ENCODE data around the gene CR1L.
"Not testable (repeated sequence)": the region's sequence is repeated elsewhere in the genome, so short reads cannot be mapped to it uniquely, and the experiment has no call there.

Gene CR1L

GRCh38 chr1:207682872-207683434 is 38.0 kb downstream of the CR1L start:
- not testable (repeated sequence) for DNase-seq (ENCODE audit: low read depth)

GRCh38 chr1:207690551-207690950 is 45.6 kb downstream of the CR1L start:
- DNase-seq (ENCODE audit: low read depth), result not testable (repeated sequence)

DNA sequence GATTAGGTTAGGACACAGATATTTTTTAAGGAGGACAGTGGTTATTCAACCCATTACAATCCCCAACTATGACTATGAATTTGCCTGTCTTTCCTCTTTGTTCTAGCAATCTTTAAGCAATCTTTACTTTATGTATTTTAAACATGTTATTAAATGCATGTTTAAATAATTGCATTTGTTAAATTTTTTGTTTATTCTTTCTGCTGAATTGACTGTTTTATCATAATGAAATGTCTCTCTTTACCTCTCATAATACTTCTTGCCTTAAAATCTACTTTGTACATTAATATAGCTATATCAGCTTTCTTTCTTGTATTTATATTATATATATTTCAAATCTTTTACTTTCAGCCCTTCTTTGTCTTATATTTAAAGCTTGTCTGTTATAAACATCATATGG is 46.1 kb downstream of the CR1L start:
- DNase-seq (ENCODE audit: low read depth), result no peak

DNA sequence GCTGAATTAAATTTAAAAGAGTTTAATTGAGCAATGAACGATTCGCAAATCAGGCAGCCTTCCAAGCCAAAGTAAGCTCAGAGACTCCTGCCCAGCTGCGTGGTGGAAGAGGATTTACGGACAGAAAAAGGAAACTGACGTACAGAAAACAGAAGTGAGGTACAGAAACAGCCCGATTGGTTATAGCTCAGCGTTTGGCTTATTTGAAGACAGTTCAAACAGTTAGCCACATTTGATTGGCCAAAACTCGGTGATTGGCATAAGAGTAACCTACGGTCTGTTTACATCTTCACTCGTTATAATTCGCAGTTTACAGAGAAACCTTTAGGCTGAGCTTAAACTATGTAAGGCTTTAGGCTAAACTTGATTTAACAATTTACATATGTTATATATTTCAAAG is 46.9 kb downstream of the CR1L start:
- no peak for DNase-seq (ENCODE audit: low read depth)

GRCh38 chr1:207692291-207692690 is 47.4 kb downstream of the CR1L start:
- not testable (repeated sequence) for DNase-seq (ENCODE audit: low read depth)

GRCh38 chr1:207695891-207696290 is 51.0 kb downstream of the CR1L start:
- no peak for DNase-seq (ENCODE audit: low read depth)

DNA sequence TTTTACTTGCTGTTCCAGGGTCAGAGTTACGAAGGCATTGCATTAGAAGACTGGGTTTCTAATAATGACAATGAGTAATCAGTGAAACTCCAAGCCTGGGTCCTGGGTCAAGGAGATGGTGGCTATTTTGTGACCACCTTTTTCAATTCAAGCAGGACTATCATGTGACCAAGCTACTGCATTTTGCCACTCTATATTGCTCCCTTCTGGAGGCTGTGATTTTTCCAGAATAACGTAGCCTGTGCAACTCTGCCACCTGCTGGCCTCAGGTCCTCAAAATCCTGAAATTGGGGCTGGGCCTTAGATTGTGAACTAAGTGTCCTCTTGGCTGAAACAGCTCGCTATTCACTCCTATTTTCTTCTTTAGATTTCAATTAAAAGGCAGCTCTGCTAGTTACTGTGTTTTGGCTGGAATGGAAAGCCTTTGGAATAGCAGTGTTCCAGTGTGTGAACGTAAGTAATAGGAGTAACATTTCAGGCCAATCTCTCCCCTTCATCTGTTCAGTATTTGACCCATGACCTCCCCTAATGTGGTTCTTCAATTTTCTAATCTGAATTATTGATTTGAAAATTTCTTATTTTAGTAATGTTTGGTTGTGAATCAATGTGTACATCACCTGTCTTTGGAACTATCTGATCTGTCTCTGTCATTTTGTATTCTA is 54.0 kb downstream of the CR1L start:
- DNase-seq (ENCODE audit: low read depth), result peak; percentile 32

- no peak for DNase-seq (ENCODE audit: low read depth)
Observed at GRCh38 chr1:207702317-207702716, 57.4 kb downstream of the CR1L start.

- DNase-seq (ENCODE audit: low read depth), result no peak
Observed at GRCh38 chr1:207703712-207704111, 58.8 kb downstream of the CR1L start.

DNA sequence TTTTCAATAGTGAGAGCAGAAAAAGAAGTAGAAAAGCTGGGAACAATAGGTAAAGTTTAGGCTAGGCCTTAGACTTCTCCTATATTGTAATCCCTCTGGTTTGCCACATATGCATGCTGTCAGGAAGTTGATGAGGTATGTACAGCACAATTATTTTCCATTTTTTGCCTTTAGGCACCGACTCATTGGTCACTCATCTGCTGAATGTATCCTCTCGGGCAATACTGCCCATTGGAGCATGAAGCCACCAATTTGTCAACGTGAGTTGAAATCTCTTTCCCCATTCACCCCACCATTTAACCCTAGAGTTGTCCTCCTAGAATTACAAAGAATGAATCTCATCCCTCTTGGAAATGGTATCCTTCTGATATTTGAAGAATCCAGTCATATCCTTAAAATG is 63.1 kb downstream of the CR1L start:
- DNase-seq (ENCODE audit: low read depth), result not testable (repeated sequence)

GRCh38 chr1:207711285-207711684 is 66.4 kb downstream of the CR1L start:
- DNase-seq (ENCODE audit: low read depth), result no peak

DNA sequence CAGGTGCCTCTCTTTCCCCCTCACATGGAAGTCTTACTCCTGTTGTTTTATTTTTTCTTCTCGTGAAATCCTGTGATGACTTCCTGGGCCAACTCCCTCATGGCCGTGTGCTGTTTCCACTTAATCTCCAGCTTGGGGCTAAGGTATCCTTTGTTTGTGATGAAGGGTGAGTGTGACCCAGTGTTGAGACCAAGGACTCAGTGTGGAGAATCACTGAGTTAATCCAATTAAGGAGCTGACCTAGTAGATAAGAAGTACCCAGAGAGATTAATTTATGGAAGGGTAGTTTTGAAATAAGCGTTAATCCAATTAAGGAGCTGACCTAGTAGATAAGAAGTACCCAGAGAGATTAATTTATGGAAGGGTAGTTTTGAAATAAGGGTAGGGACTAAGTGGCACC is 67.8 kb downstream of the CR1L start:
- DNase-seq (ENCODE audit: low read depth), result not testable (repeated sequence)

- DNase-seq (ENCODE audit: low read depth), result no peak
Observed at GRCh38 chr1:207713529-207713928, 68.6 kb downstream of the CR1L start.

DNA sequence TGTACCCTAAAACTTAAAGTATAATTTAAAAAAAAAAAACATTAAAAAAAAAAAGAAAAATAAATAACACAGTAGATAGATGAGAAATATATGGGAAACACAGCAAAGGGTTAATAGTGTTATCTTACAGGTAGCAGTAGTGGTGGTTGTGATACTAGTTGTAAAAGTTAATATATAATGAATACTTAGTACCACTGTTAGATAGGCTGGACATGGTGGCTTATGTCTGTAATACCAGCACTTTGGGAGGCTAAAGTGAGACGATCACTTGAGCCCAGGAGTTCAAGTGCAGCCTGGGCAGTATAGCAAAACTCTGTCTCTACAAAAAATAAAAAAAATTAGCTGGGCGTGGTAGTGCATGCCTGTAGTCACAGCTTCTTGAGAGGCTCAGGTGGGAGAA is 74.3 kb downstream of the CR1L start:
- DNase-seq (ENCODE audit: low read depth), result no peak

GRCh38 chr1:207728200-207728858 is 83.4 kb downstream of the CR1L start:
- DNase-seq (ENCODE audit: low read depth), result peak; percentile 87

DNA sequence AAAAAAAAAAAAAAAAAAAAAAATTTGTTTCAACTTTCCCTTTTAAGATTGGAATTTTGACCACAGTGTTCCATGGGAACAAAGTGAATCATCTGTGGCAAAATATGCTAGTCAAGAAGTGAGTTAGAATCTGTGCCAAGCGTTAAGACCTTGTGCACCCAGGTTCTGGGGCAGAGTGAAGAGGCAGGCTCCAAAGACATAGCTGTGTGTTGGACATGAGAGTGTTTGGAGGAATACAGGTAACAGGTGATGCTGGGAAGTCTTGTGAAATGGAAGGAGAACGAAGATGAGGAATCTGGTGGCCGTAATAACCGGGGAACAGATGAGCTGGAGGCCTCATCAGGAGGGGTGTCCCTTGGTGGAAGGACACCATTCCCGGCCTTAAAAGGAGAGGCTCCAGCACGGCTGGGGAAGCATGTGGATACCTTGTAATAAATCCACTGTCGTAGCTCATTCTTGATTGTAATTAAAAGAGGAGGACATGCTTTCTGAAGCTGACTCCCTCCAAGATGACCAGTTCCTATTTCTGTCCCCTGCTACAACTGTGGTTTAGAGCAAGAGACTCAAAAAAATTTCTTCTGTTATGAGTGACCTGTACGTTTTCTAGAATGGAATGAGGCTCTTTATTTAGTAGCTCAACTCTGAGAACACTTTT is 92.7 kb downstream of the CR1L start:
- not testable (repeated sequence) for DNase-seq (ENCODE audit: low read depth)

- not testable (repeated sequence) for DNase-seq (ENCODE audit: low read depth)
Observed at GRCh38 chr1:207738158-207738659, 93.3 kb downstream of the CR1L start.

- no peak for DNase-seq (ENCODE audit: low read depth)
Observed at GRCh38 chr1:207740207-207740606, 95.3 kb downstream of the CR1L start.

DNA sequence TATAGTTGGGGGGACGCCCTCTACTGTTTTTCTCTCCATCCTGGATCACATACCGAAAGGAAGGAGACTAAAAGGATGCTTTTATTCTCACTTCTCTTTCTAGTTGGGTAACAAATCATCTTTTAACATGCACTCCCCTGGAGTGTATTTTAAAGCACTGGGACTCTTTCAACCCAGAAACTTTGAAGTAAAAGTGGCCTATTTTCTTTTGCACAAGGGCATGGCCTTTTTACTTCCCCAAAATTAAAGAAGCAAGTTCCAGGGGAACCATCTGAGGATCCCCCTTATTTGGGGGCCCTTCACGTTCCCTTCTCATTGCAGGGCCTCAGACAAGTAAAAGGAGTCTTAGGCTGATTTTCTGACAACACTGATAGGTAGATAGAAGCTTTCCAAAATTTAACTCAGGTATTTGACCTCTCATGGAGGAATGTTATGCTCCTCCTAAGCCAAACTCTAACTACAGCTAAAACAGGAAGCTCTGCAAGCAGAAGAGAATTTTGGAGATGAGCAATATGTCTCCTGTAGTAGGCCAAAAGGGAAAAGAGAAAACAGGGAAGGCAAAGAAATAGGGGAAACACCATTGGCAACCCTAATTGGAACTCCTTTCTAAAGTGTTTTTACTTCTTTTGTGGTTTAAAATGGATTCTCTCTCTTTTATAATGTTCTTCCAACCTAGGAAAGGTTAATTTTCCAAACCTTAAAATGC is 98.1 kb downstream of the CR1L start:
- DNase-seq (ENCODE audit: low read depth), result no peak

DNA sequence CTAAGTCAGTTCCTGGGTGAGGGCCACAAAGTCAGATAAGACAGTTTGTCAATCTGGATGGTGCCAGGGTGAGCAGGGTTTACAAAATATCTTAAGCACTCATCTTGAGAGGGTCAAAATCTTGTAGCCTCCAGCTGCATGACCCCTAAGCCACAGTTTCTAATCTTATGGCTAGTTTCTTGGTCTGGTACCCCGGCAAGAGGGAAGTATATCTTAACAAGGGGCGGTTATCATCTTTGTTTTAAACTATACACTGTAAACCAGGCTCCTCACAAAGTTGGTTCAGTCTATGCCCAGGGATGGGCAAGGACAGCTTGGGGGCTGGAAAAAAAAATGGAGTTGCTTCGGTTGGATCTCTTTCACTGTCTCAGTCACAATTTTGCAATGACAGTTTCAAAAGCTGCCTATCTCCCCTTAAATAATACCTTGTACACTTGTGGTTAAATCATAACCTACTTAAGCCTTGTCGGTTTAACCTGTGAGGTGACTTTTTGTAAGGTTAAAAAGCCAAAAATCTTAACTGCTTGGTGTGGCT is 99.1 kb downstream of the CR1L start:
- DNase-seq (ENCODE audit: low read depth), result no peak

GRCh38 chr1:207745285-207745684 is 100.4 kb downstream of the CR1L start:
- no peak for DNase-seq (ENCODE audit: low read depth)
